Endothelial cell of umbilical vein (primary cell): ENCODE data around the gene GSTCD.

Source experiments
- CTCF ChIP-seq, 2 donors: IDR thresholded peaks; 1 replicate in 1 of 2; 2 replicates in 1 of 2; pipeline ENCODE4 v1.5.1; 2011; ENCODE audit warnings: low read length in 2 of 2, mild to moderate bottlenecking in 2 of 2, moderate library complexity in 2 of 2, control low read depth in 1 of 2, inconsistent platforms in 1 of 2, low read depth in 1 of 2; ENCODE audit not compliant: insufficient read depth in 1 of 2; ENCODE audit errors: extremely low read depth in 1 of 2
- EZH2 ChIP-seq: IDR thresholded peaks from 2 replicates; pipeline ENCODE4 v1.6.1; 2012; ENCODE audit warnings: borderline replicate concordance, low read depth, mild to moderate bottlenecking, moderate library complexity, low read length, inconsistent platforms; ENCODE audit not compliant: severe bottlenecking
- MYC ChIP-seq: IDR thresholded peaks from one replicate; pipeline ENCODE4 v1.6.1; 2011; ENCODE audit warnings: mild to moderate bottlenecking, low read depth, low read length
- POLR2A ChIP-seq: IDR thresholded peaks from 2 replicates; pipeline ENCODE4 v1.6.1; 2012; ENCODE audit warnings: low read depth, mild to moderate bottlenecking, control low read depth, low read length
- POLR2AphosphoS5 ChIP-seq: IDR thresholded peaks from 2 replicates; pipeline ENCODE4 v1.6.1; 2012; ENCODE audit warnings: low read depth, mild to moderate bottlenecking, control low read depth, low read length, moderate library complexity; ENCODE audit not compliant: insufficient read depth

- TF ChIP-seq CTCF (IDR thresholded peaks at IDR 0.05; ENCODE audit: extremely low read depth in 1 of 2, insufficient read depth in 1 of 2, low read depth in 1 of 2, low read length in 2 of 2) (no peak), POLR2A (no peak), POLR2AphosphoS5 (no peak), MYC (no peak), EZH2 (no peak)
Measured at GRCh38 chr4:105851196-105851595, 142.6 kb downstream of the GSTCD start.
